IPS DF 4.7 (cell line): ENCODE results near the gene BMP8A.
"Not testable (repeated sequence)": the region's sequence is repeated elsewhere in the genome, so short reads cannot be mapped to it uniquely, and the experiment has no call there.

ENCODE experiments used
- DNase-seq: peaks from one replicate; pipeline ENCODE4 v3.0.0-alpha.2; 2013; ENCODE audit warnings: low spot score; ENCODE audit errors: extremely low read depth

Gene BMP8A

GRCh38 chr1:39491146-39491921 is at the start of gene BMP8A:
Gene BMP8A, plus strand, starts transcription at chr1:39491636. Its CDS starts 356 bp downstream, at chr1:39491992.
- no peak for DNase-seq

DNA sequence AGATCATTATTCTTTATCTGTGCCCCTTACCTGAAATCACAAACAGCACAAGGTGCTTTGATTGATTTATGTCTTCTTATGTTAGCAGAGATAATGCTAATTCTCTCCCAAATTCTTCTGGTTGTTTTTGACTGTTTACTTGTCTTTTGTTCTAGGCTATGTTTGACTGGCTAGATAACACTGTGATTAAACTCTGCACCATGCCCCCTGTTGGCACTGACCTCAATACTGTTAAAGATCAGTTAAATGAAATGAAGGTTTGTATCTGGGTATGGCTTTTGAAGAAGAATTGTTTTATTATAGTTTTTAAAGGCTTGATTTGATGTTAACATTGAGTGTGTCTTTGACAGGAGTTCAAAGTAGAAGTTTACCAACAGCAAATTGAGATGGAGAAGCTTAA is 49.6 kb upstream of the BMP8A start:
- DNase-seq: no peak

DNA sequence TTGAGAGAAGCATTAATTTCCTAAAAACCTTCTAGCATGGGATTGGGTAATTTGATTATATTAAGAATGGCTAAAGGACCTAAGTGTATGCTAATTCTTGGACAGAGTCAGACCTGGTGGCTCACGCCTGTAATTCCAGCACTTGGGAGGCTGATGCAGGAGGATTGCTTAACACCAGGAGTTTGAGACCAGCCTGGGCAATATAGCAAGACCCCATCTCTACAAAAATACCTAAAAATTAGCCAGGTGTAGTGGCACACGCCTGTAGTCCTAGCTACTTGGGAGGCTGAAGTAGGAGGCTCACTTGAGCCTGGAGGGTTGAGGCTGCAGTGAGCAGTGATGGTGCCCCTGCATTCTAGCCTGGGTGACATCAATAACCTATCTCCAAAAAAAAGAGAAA is 45.9 kb upstream of the BMP8A start:
- DNase-seq: no peak

DNA sequence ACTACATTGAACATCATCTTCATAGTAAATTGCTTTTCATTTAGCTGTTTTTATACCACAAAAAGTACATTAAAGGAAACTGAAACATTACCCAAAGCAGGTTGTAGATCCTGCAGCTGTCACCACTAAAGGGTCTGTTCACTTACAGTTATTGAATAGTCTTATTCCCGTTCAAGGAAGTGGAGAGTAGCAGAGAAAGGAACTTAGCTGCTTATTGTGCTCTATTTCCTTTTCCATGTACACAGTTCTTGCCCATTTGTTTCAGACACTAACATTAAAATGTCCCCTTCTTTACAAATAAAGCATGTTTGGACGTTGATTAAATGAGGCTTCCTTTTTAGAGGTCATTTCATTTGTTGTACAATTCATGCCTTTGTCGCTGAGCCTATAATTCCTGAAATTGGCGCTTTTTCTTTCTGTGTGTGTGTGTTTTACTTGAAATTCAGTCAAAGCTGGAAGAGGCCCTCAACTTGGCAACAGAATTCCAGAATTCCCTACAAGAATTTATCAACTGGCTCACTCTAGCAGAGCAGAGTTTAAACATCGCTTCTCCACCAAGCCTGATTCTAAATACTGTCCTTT is 44.4 kb upstream of the BMP8A start:
- no peak for DNase-seq

DNA sequence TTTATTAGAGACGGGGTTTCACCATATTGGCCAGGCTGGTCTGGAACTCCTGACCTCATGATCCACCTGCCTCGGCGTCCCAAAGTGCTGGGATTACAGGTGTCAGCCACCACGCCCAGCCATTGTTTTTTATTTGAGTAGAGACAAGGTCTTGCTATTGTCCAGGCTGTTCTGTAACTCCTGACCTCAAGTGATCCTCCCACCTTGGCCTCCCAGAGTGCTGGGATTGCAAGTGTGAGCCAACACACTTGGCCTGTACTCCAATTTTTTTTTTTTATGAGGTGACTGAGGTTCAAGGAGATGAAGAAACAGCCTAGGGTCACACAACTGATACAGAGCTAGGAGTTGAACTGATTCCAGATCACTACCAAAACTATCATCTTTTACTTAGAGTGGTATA is 41.4 kb upstream of the BMP8A start:
- not testable (repeated sequence) for DNase-seq

GRCh38 chr1:39450956-39451606 is 40.4 kb upstream of the BMP8A start:
- no peak for DNase-seq

- DNase-seq: no peak
Observed at GRCh38 chr1:39452081-39452480, 39.4 kb upstream of the BMP8A start.

DNA sequence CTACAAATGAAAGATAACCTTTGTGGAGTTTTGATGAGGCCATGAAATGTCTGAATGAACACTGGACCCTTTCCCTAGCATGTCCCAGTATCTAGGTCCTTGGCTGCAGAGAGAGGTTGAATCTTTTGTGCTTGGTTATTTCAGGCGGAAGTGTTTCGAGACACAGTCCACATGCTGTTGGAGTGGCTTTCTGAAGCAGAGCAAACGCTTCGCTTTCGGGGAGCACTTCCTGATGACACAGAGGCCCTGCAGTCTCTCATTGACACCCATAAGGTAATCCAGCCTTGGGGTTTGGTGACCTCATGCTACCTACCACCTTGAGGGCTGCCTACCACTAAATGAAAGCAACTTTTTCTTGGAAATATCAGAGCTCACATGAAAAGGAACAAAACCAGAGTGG is 38.9 kb upstream of the BMP8A start:
- no peak for DNase-seq

DNA sequence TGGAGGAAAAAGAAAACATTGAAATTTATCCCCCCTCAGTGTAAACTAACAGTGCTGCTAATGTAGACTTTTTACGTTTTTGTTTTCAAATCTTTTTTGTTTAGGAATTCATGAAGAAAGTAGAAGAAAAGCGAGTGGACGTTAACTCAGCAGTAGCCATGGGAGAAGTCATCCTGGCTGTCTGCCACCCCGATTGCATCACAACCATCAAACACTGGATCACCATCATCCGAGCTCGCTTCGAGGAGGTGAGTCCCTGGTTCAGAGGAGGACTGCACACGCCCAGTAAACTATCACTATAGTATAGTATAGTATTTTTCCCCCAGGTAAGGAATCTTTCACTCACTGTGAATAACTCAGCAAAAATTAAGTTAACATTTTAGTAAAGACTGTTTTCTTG is 37.8 kb upstream of the BMP8A start:
- DNase-seq: no peak

DNA sequence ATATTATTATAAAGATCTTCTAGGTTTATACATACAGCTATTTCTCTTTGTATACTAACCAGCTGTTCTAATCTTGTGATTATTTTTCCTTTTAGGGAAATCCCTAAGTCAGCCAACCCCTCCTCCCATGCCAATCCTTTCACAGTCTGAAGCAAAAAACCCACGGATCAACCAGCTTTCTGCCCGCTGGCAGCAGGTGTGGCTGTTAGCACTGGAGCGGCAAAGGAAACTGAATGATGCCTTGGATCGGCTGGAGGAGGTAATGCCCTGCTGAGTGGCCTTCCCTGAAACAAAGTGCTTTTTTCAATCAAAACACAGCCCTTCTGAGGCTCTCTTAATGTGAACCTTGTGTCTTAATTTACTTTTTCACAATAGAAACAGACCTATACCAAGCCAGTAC is 32.4 kb upstream of the BMP8A start:
- DNase-seq: no peak

DNA sequence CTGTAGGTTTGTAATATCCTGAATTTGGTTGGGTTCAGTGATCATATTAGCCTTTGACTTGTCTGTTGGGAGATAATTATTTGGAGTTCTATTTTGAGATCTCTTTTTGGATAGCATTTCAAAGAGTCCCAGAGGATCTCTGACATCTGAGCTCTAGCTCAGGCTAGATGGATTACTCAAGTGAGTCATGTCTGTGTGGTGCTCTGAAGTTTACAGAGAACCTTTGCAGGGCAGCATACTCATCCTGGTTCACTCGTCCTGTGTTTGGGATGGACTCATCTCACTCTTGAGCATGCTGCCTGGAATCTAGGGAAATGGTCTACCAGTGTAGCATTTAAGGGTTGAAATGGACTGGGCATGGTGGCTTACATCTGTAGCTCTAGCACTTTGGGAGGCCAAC is 29.4 kb upstream of the BMP8A start:
- DNase-seq: no peak

DNA sequence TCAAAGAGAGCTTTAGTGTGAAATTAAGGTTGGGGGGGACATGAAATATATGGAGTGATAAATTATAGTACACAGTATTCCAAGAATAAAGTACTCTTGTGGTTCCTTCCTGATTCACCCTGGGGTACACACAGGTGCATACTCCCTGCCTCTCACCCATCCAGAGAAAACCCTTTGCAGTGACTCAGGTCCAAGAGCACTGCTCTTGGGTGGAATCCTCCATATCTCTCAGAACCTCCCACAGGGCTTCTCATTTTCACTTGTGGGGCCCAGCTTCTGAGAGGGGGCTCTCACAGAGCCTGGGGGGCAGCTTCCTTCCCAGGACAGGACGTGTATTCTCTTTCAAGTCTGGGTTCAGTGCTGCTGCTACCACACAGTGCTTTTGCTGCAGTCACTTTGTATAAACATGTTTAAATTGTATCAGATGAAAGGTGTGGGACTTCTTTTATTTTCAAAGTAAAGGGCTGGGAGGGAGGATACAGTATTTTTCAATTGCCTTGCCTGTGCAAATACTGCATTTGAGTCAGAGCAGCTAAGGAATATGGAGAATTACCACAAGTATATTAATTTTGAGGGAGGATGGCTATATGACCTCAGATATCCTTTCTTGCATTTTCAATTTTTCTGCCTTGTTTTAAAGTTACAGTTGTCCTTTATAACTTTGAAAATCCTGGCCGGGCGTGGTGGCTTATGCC is 24.9 kb upstream of the BMP8A start:
- DNase-seq: no peak

DNA sequence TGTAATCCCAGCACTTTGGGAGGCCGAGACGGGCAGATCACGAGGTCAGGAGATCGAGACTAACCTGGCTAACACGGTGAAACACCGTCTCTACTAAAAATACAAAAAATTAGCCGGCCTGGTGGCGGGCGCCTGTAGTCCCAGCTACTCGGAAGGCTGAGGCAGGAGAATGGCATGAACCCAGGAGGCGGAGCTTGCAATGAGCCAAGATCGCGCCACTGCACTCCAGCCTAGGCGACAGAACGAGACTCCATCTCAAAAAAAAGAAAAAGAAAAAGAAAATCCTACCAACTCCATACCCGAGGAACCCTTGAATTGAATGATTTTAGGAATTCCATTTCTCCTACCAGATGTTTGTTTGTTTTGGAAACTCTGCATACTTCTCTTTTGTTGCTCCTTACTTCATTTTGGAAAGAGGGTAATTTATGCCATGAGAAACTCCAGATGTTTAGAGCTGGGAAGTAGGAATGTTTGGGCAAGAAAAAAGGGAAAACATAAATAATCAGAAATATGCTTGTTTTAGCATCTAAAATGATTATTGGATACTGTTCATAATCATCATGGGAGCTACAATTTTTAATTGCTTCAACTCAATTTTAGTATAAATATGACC is 24.2 kb upstream of the BMP8A start:
- DNase-seq: not testable (repeated sequence)

GRCh38 chr1:39469150-39469549 is 22.3 kb upstream of the BMP8A start:
- DNase-seq: no peak

GRCh38 chr1:39470040-39470439 is 21.4 kb upstream of the BMP8A start:
- no peak for DNase-seq

- no peak for DNase-seq
Observed at GRCh38 chr1:39472826-39473225, 18.6 kb upstream of the BMP8A start.

DNA sequence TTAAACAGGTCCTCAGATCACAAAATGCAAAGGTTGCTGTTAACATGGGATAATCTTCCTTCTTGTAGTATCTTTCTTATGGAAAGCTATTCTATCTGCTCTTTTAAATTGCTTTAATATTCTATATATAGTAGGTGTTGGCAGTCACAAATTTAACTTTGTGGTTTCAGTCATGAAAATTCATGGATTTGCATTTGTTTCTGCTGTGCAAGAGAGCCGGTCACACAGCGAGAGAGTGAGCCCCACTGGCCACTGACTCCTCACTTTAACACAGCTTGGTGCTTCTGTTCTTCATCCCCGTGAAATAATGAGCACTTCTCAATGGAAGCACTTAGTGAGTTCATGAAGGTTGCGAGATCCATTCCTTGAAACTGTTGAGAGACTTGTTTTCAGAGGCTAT is 18.1 kb upstream of the BMP8A start:
- no peak for DNase-seq

DNA sequence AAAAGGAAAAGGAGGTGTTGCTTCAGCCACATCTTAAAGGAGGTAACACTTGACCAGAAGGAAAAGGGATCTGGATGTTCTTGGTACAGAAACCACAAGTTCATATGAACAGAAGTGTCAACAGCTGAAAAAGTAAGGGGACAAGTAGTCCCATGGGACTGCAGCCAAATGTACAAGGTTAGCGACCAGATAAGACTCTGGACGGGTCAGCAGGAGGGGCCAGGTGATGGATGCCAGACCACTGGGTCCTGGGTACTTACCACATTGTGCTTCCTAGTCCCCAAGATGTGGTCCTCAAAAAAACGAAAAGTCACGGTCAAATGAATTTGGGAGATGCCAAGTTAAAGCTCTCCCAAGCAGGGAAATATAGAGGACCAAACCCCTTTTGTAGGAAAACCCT is 16.6 kb upstream of the BMP8A start:
- no peak for DNase-seq

DNA sequence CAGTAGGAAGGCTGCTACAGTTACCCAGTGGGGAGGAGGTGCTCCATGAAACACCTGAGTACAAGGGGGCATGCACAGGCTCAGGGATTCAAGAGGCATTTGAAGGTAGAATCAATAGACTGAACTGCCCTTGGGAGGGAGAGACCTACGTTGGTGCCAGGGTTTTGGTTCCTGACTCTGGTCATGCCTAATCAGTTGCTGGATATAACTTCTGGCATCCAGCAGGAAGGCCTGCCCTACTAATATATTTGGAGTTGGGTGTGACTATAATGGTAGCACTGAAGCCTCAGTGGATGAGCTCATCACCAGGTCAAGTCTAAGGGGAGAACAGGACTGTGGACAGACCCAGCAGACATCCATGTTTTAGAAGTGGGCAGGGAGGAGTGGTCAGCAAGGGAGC is 15.9 kb upstream of the BMP8A start:
- not testable (repeated sequence) for DNase-seq

GRCh38 chr1:39478126-39478915 is 13.1 kb upstream of the BMP8A start:
- no peak for DNase-seq

- DNase-seq: no peak
Observed at GRCh38 chr1:39481289-39481688, 10.1 kb upstream of the BMP8A start.
